RWPE2 (cell line): ENCODE data around the gene IRF6.
A peak's percentile ranks its signal among the peaks of the same experiment; 100 is the strongest.

Experiments
- ATAC-seq: fragments of 200-7000 bp; cut with Tn5 transposase; 3 replicates; pipeline ENCODE4 v1.9.1; 2021; ENCODE audit warnings: low read depth
- DNase-seq: peaks from one replicate; pipeline ENCODE4 v3.0.0-alpha.2; 2020; ENCODE audit warnings: low spot score
- H3K27ac ChIP-seq: fragments of 450-650 bp; 2 replicates; pipeline ENCODE4 v1.5.1; 2017; ENCODE audit warnings: mild to moderate bottlenecking; ENCODE audit not compliant: poor library complexity, severe bottlenecking
- H3K27me3 ChIP-seq: fragments of 250-450 bp; sonication (Bioruptor Pico); 2 replicates; pipeline ENCODE4 v1.5.1; 2021; ENCODE audit warnings: mild to moderate bottlenecking, moderate library complexity; ENCODE audit not compliant: insufficient read depth, poor library complexity, severe bottlenecking
- H3K36me3 ChIP-seq: fragments of 250-450 bp; sonication (Bioruptor Pico); 2 replicates; pipeline ENCODE4 v1.5.1; 2020; ENCODE audit warnings: low read depth, mild to moderate bottlenecking, moderate library complexity
- H3K4me1 ChIP-seq: fragments of 250-450 bp; sonication (Bioruptor Pico); 2 replicates; pipeline ENCODE4 v1.5.1; 2021; ENCODE audit warnings: mild to moderate bottlenecking, moderate library complexity; ENCODE audit not compliant: insufficient read depth, poor library complexity, severe bottlenecking
- H3K4me3 ChIP-seq: fragments of 250-450 bp; sonication (Bioruptor Pico); 2 replicates; pipeline ENCODE4 v1.5.1; 2021; ENCODE audit warnings: mild to moderate bottlenecking, moderate library complexity; ENCODE audit not compliant: severe bottlenecking
- H3K9me3 ChIP-seq: fragments of 250-450 bp; sonication (Bioruptor Pico); 2 replicates; pipeline ENCODE4 v1.5.1; 2021; ENCODE audit warnings: mild to moderate bottlenecking, moderate library complexity; ENCODE audit not compliant: severe bottlenecking
- TF ChIP-seq, protein P1 (sequence below): fragments of 450-650 bp; IDR thresholded peaks from one replicate; pipeline ENCODE4 v1.5.1; 2017; ENCODE audit warnings: mild to moderate bottlenecking, moderate library complexity; ENCODE audit not compliant: poor library complexity, severe bottlenecking

The IRF6 gene

DNA sequence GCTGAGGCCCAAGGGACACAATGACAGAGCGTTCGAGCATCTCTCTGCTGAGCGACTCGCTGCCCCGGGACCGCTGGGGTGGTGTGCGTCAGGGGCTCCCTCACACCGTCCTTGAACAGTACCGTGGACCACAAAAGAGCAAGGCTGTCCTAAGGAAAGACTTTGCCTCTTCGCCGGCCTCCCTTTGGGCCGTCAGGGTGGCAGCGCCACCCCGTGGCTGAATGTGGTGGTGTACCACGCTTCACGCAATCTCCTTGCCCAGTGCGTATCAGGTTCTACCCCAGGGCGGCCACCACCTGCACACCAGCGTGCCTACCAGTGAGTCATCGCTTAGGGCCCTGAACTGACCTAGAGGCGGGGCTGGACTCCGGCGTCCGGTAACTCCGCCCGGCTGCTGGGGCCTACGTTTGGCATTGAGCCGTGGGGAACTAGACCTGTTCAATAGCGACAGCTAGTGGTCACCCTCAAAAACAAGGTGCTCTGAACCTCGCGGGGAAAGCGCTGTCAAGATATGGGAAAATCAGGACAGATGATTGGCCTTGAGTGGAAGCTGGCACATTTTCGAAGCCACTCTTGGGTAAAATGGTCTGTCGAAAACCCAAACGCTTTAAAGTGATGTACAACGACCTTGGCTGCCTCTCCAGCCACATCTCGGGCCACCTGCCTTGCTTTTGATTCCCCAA is 58.2 kb downstream of the IRF6 start:
- H3K4me3 ChIP-seq, result no peak overlapping the region

DNA sequence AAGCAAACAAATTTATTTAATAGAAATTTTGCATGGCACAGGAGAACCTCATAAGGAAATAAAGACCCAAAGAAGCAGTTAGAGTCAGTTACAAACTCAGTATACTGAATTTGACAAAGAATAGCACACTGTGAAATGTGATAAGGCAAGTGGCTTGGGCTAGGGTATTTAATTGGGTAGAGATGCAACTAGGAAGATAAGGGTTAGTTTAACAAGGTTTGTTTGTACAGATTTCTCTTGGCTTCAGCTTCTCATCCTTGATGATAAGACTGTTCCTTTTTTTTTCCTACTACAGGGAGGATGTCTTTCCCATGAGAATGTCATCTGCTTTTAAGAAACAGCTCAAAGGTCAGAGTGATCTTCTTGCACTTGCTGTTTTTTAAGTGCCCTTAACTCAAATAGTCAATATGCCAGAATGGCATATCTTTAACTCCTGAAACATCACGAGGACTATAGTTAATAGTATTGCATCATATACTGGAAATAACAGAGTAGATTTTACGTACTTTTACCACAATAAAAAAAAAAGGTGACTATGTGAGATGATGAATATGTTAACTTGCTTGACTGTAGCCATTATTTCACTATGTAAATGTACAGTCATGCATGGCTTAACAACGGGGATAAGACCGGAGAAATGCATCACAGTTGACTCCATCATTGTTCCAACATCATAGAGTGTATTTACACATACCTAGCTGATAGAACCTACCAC is 59.3 kb downstream of the IRF6 start:
- Histone ChIP-seq H3K27me3 (no peaks in the 10 kb centered on the region), H3K36me3 (no peaks in the 10 kb centered on the region), H3K9me3 (no peaks in the 10 kb centered on the region), H3K27ac (no peak overlapping the region), H3K4me3 (no peak overlapping the region), H3K4me1 (peaks cover 3% of the 10 kb centered on the region)
- DNase-seq (no peak), ATAC-seq (no peak)
- TF ChIP-seq, protein P1, sequence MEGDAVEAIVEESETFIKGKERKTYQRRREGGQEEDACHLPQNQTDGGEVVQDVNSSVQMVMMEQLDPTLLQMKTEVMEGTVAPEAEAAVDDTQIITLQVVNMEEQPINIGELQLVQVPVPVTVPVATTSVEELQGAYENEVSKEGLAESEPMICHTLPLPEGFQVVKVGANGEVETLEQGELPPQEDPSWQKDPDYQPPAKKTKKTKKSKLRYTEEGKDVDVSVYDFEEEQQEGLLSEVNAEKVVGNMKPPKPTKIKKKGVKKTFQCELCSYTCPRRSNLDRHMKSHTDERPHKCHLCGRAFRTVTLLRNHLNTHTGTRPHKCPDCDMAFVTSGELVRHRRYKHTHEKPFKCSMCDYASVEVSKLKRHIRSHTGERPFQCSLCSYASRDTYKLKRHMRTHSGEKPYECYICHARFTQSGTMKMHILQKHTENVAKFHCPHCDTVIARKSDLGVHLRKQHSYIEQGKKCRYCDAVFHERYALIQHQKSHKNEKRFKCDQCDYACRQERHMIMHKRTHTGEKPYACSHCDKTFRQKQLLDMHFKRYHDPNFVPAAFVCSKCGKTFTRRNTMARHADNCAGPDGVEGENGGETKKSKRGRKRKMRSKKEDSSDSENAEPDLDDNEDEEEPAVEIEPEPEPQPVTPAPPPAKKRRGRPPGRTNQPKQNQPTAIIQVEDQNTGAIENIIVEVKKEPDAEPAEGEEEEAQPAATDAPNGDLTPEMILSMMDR, result no peak

More for the DNA sequence above, 58.2 kb downstream of the IRF6 start:
- peak; percentile 93 for DNase-seq
- H3K27ac ChIP-seq, result no peak overlapping the region
- peak; percentile 99 for ATAC-seq
- peaks cover 3% of the 10 kb centered on the region for H3K4me1 ChIP-seq
- H3K27me3 ChIP-seq, result no peaks in the 10 kb centered on the region
- TF ChIP-seq, protein P1, result peak; percentile 87
- no peaks in the 10 kb centered on the region for H3K36me3 ChIP-seq
- no peaks in the 10 kb centered on the region for H3K9me3 ChIP-seq

DNA sequence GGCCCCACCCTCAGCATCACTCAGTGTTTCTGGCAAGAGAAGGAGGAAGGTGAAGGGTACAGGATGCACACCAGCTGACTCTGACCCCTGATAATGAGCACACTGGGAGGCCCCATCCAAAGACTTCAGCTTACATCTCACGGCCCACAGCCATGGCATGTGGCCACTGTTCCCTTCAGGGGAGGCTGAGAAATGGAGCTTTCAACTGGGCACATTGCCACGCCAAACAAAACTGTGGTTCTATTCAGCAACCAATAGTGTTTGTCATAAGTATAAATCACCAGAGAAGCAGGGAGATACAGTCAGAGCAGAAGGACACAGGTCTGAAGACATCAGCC is 62.8 kb downstream of the IRF6 start:
- ATAC-seq (no peak), DNase-seq (no peak)
- Histone ChIP-seq H3K36me3 (no peaks in the 10 kb centered on the region), H3K4me3 (no peak overlapping the region), H3K9me3 (no peaks in the 10 kb centered on the region), H3K27me3 (no peaks in the 10 kb centered on the region), H3K27ac (no peak overlapping the region), H3K4me1 (peaks cover under 1% of the 10 kb centered on the region)
- TF ChIP-seq, protein P1, result no peak

DNA sequence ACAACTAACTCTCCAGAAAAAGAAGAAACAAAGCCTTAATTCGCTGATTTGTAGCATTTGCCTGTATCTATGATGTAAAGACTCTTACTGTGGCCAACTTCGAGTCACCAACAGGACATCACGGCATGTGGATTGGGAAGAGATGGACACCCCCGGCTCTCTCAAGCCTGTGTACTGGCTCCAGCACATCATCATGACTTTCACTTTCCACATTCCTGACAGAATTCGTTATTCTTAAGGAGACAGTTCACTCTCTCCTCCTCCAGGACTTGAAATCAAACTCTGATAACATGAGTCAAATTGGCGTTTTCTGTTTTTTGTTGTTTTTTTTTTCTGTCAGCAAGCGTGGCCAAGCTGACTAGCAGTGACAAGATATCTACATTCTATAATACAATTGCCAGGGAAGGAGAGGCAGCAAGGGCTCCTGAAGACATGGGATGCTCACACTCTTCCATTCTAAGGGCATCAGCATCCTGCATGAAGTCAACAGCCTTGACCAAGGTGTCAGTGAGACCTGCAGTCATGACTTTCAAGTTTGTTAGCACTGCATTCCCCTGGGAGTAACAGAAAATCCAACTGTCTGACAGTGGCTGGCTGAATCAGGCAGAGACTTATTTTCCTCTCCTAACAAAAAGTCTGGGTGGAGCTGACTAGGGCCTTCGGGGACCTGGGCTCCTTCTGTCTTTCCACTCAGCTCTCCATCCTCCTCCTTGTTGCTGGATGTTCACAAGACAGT is 63.4 kb downstream of the IRF6 start:
- Histone ChIP-seq H3K9me3 (no peaks in the 10 kb centered on the region), H3K4me3 (no peak overlapping the region), H3K27me3 (no peaks in the 10 kb centered on the region), H3K27ac (no peak overlapping the region), H3K4me1 (no peaks in the 10 kb centered on the region), H3K36me3 (no peaks in the 10 kb centered on the region)
- no peak for ATAC-seq
- no peak for DNase-seq
- TF ChIP-seq, protein P1, result no peak
